Gastrocnemius medialis (tissue), 4 donors: Measurements from ENCODE around the gene BRPF1.

Experiments used
- POLR2A ChIP-seq, 2 donors: fragments of 450-650 bp; IDR thresholded peaks; one replicate each; pipeline ENCODE4 v1.6.1; 2017; ENCODE audit warnings: antibody characterized with exemption in 2 of 2, mild to moderate bottlenecking in 2 of 2, moderate library complexity in 2 of 2
- TF ChIP-seq, protein P1 (sequence below), 5 experiments: fragments of 450-650 bp in 3 of 5; fragments of 200-600 bp in 2 of 5; sonication (generic) in 2 of 5; IDR thresholded peaks in 4 of 5; conservative IDR thresholded peaks in 1 of 5; 1 replicate in 4 of 5; 2 replicates in 1 of 5; pipeline ENCODE4 v1.5.1; 2016 to 2019; ENCODE audit warnings: antibody characterized with exemption in 5 of 5, mild to moderate bottlenecking in 3 of 5, moderate library complexity in 3 of 5

DNA sequence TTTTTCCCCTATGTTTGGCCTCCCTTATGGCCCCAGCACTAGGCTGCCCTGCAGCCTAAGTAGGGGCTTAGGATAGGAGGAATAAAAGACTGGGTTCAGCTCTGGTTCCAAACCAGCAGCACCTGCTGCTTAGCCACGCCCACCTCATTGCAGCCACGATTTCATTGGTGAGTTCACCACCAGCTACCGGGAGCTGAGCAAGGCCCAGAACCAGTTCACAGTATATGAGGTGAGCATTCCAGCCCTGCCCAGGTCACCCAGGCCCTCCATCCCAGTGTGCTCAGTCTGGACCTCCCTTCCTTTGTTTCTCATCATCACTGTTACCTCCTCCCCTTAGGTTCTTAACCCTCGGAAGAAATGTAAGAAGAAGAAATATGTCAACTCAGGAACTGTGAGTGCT, 16.4 kb upstream of the BRPF1 start:
- TF ChIP-seq, protein P1, sequence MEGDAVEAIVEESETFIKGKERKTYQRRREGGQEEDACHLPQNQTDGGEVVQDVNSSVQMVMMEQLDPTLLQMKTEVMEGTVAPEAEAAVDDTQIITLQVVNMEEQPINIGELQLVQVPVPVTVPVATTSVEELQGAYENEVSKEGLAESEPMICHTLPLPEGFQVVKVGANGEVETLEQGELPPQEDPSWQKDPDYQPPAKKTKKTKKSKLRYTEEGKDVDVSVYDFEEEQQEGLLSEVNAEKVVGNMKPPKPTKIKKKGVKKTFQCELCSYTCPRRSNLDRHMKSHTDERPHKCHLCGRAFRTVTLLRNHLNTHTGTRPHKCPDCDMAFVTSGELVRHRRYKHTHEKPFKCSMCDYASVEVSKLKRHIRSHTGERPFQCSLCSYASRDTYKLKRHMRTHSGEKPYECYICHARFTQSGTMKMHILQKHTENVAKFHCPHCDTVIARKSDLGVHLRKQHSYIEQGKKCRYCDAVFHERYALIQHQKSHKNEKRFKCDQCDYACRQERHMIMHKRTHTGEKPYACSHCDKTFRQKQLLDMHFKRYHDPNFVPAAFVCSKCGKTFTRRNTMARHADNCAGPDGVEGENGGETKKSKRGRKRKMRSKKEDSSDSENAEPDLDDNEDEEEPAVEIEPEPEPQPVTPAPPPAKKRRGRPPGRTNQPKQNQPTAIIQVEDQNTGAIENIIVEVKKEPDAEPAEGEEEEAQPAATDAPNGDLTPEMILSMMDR (IDR thresholded peaks at IDR 0.05 in 4 of 5, conservative IDR thresholded peaks at IDR 0.05 in 1 of 5) = no peak
- TF ChIP-seq POLR2A (IDR thresholded peaks at IDR 0.05) = no peak
